ENCODE data around the gene NGRN.
A peak's percentile ranks its signal among the peaks of the same experiment; 100 is the strongest.

The NGRN gene

DNA sequence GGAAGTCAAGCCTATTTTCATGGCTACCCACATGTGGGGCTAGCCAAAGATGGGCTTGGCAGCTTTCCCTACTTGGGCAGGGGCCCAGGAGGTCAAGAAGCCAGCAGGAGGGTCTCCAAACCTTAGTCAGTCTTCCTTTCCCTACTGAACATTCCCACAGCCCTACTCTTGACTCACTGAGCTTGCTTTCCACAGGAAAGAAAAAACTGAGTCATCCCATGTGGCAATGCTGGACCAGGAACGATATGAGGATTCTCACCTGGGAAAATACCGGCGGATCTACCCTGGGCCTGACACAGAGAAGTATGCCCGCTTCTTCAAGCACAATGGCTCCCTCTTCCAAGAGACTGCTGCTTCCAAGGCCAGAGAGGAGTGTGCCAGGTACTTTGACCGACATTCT, 3.7 kb upstream of the NGRN start:
- Histone ChIP-seq H3K9me3 (ENCODE audit: insufficient read depth, low read depth, low read length) (no peaks in the 10 kb centered on the region), H3K4me3 (ENCODE audit: low read depth, low read length) (no peak overlapping the region), H2BK12ac (ENCODE audit: low read length) (no peak overlapping the region), H2BK5ac (ENCODE audit: low read depth, low read length, poor library complexity) (no peak overlapping the region), H3K9ac (ENCODE audit: low read length) (no peak overlapping the region), H3K14ac (ENCODE audit: low read length) (no peak overlapping the region), H3K27ac (ENCODE audit: low read depth, low read length) (no peak overlapping the region), H3K79me2 (ENCODE audit: control insufficient read depth, insufficient read depth, low read length, poor library complexity) (peaks cover 11% of the 10 kb centered on the region), H3K23ac (ENCODE audit: low read length) (no peak overlapping the region), H2BK120ac (ENCODE audit: insufficient read depth, low read length, poor library complexity) (no peak overlapping the region), H2AK5ac (ENCODE audit: low read length) (no peak overlapping the region), H3K4me2 (ENCODE audit: low read length) (no peak overlapping the region), H3K18ac (ENCODE audit: low read length) (no peak overlapping the region), H2AFZ (ENCODE audit: insufficient read depth, low read length, poor library complexity) (no peak overlapping the region), H3K4me1 (ENCODE audit: control insufficient read depth in 1 of 2, insufficient read depth in 2 of 2, low read length in 2 of 2) (peaks cover 4 to 8% of the 10 kb centered on the region in 2 experiments), H4K91ac (ENCODE audit: low read depth, low read length) (no peak overlapping the region), H3K4ac (ENCODE audit: low read depth, low read length) (no peak overlapping the region), H3K79me1 (ENCODE audit: low read length) (peaks cover 11% of the 10 kb centered on the region), H4K12ac (ENCODE audit: low read depth, low read length) (no peak overlapping the region), H3K27me3 (ENCODE audit: insufficient read depth, low read length) (no peaks in the 10 kb centered on the region), H4K8ac (ENCODE audit: low read depth, low read length) (no peak overlapping the region), H3K36me3 (ENCODE audit: control insufficient read depth in 1 of 2, insufficient read depth in 2 of 2, low read length in 2 of 2) (no peaks in the 10 kb centered on the region)
- peak; percentile 52 to 59 for DNase-seq
- WGBS (ENCODE audit: extremely low coverage, insufficient coverage, insufficient read length): no CpG with 5 or more reads among the region's 5 CpGs

- H2BK120ac ChIP-seq (ENCODE audit: insufficient read depth, low read length, poor library complexity): no peak overlapping the region
- H3K4me1 ChIP-seq (ENCODE audit: control insufficient read depth in 1 of 2, insufficient read depth in 2 of 2, low read length in 2 of 2): peaks cover 7 to 12% of the 10 kb centered on the region in 2 experiments
- peaks cover 0 to 2% of the 10 kb centered on the region in 2 experiments for H3K36me3 ChIP-seq (ENCODE audit: control insufficient read depth in 1 of 2, insufficient read depth in 2 of 2, low read length in 2 of 2)
- H3K27me3 ChIP-seq (ENCODE audit: insufficient read depth, low read length): no peaks in the 10 kb centered on the region
- H3K79me1 ChIP-seq (ENCODE audit: low read length): peaks cover 11% of the 10 kb centered on the region
- no peak overlapping the region for H4K91ac ChIP-seq (ENCODE audit: low read depth, low read length)
- no peak overlapping the region for H2AFZ ChIP-seq (ENCODE audit: insufficient read depth, low read length, poor library complexity)
- no CpG with 5 or more reads among the region's 5 CpGs for WGBS (ENCODE audit: extremely low coverage, insufficient coverage, insufficient read length)
- DNase-seq: no peak
- H3K27ac ChIP-seq (ENCODE audit: low read depth, low read length): no peak overlapping the region
- no peak overlapping the region for H3K4me2 ChIP-seq (ENCODE audit: low read length)
- H2AK5ac ChIP-seq (ENCODE audit: low read length): no peak overlapping the region
- H3K4ac ChIP-seq (ENCODE audit: low read depth, low read length): no peak overlapping the region
- no peak overlapping the region for H3K14ac ChIP-seq (ENCODE audit: low read length)
- H3K4me3 ChIP-seq (ENCODE audit: low read depth, low read length): no peak overlapping the region
- peaks cover 15% of the 10 kb centered on the region for H3K79me2 ChIP-seq (ENCODE audit: control insufficient read depth, insufficient read depth, low read length, poor library complexity)
- H3K9ac ChIP-seq (ENCODE audit: low read length): no peak overlapping the region
- H3K9me3 ChIP-seq (ENCODE audit: insufficient read depth, low read depth, low read length): no peaks in the 10 kb centered on the region
- no peak overlapping the region for H4K8ac ChIP-seq (ENCODE audit: low read depth, low read length)
- no peak overlapping the region for H3K18ac ChIP-seq (ENCODE audit: low read length)
- no peak overlapping the region for H2BK5ac ChIP-seq (ENCODE audit: low read depth, low read length, poor library complexity)
- H4K12ac ChIP-seq (ENCODE audit: low read depth, low read length): no peak overlapping the region
- no peak overlapping the region for H2BK12ac ChIP-seq (ENCODE audit: low read length)
- H3K23ac ChIP-seq (ENCODE audit: low read length): no peak overlapping the region
Measured at GRCh38 chr15:90262426-90262825, 3.0 kb upstream of the NGRN start.

DNA sequence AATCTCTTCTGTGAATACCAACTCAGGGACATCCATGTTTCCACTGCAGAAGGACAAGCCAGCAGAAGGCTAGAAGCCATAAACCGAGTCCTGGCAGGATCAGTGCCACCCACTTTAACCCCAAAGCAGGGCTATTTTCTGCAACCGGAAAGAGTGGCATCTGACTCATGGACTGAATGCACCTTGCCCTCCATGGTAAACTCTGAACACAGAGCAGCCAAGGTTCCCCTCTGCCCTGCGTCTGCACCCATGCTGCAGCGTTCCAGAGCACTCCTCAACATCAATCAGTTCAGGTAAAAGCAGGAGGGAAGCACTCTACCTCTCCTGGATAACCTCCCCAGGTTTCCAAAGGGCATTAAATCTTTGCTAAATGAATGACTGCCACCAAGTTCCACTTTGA, 801 bp upstream of the NGRN start:
- Histone ChIP-seq H2BK12ac (ENCODE audit: low read length) (no peak overlapping the region), H3K9me3 (ENCODE audit: insufficient read depth, low read depth, low read length) (no peaks in the 10 kb centered on the region), H3K79me1 (ENCODE audit: low read length) (peaks cover 11% of the 10 kb centered on the region), H3K18ac (ENCODE audit: low read length) (no peak overlapping the region), H2BK120ac (ENCODE audit: insufficient read depth, low read length, poor library complexity) (no peak overlapping the region), H3K4me1 (ENCODE audit: control insufficient read depth in 1 of 2, insufficient read depth in 2 of 2, low read length in 2 of 2) (peaks cover 7 to 12% of the 10 kb centered on the region in 2 experiments), H3K27me3 (ENCODE audit: insufficient read depth, low read length) (no peaks in the 10 kb centered on the region), H2AFZ (ENCODE audit: insufficient read depth, low read length, poor library complexity) (no peak overlapping the region), H4K12ac (ENCODE audit: low read depth, low read length) (no peak overlapping the region), H4K91ac (ENCODE audit: low read depth, low read length) (peak overlapping the region; percentile 0), H3K79me2 (ENCODE audit: control insufficient read depth, insufficient read depth, low read length, poor library complexity) (peaks cover 15% of the 10 kb centered on the region), H3K4me2 (ENCODE audit: low read length) (peak overlapping the region; percentile 55), H3K14ac (ENCODE audit: low read length) (peak overlapping the region; percentile 15), H3K4ac (ENCODE audit: low read depth, low read length) (no peak overlapping the region), H3K9ac (ENCODE audit: low read length) (no peak overlapping the region), H3K27ac (ENCODE audit: low read depth, low read length) (no peak overlapping the region), H4K8ac (ENCODE audit: low read depth, low read length) (peak overlapping the region; percentile 97), H2BK5ac (ENCODE audit: low read depth, low read length, poor library complexity) (no peak overlapping the region), H3K4me3 (ENCODE audit: low read depth, low read length) (no peak overlapping the region), H3K23ac (ENCODE audit: low read length) (no peak overlapping the region), H3K36me3 (ENCODE audit: control insufficient read depth in 1 of 2, insufficient read depth in 2 of 2, low read length in 2 of 2) (peaks cover 1 to 2% of the 10 kb centered on the region in 2 experiments), H2AK5ac (ENCODE audit: low read length) (peak overlapping the region; percentile 13)
- no peak for DNase-seq
- no CpG with 5 or more reads among the region's 4 CpGs for WGBS (ENCODE audit: extremely low coverage, insufficient coverage, insufficient read length)

DNA sequence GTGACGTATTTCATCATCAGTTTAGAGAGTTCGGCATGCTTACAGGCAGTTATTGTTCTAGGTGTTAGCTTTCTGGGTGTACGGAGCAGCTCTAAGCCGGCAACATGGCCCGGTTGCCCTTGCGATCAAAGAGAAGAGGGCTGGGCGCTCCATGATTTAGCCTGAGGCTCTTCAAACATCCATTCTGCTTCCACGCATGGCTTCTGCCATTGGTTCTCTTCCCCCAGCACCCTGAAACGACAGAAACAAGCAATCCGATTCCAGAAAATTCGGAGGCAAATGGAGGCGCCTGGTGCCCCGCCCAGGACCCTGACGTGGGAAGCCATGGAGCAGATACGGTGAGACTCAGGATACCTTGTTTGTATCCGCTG, 574 bp downstream of the NGRN start:
- Histone ChIP-seq H2BK12ac (ENCODE audit: low read length) (no peak overlapping the region), H3K4me3 (ENCODE audit: low read depth, low read length) (peak overlapping the region; percentile 73), H3K9me3 (ENCODE audit: insufficient read depth, low read depth, low read length) (no peaks in the 10 kb centered on the region), H3K23ac (ENCODE audit: low read length) (no peak overlapping the region), H3K18ac (ENCODE audit: low read length) (peak overlapping the region; percentile 86), H3K36me3 (ENCODE audit: control insufficient read depth in 1 of 2, insufficient read depth in 2 of 2, low read length in 2 of 2) (peaks cover 5 to 13% of the 10 kb centered on the region in 2 experiments), H3K79me1 (ENCODE audit: low read length) (peaks cover 11% of the 10 kb centered on the region), H3K27ac (ENCODE audit: low read depth, low read length) (peak overlapping the region; percentile 90), H3K79me2 (ENCODE audit: control insufficient read depth, insufficient read depth, low read length, poor library complexity) (peaks cover 15% of the 10 kb centered on the region), H4K91ac (ENCODE audit: low read depth, low read length) (peak overlapping the region; percentile 85), H4K12ac (ENCODE audit: low read depth, low read length) (peak overlapping the region; percentile 92), H2BK5ac (ENCODE audit: low read depth, low read length, poor library complexity) (peak overlapping the region; percentile 90), H2BK120ac (ENCODE audit: insufficient read depth, low read length, poor library complexity) (peak overlapping the region; percentile 74), H2AFZ (ENCODE audit: insufficient read depth, low read length, poor library complexity) (peak overlapping the region; percentile 56), H3K4me2 (ENCODE audit: low read length) (peak overlapping the region; percentile 55), H3K4me1 (ENCODE audit: control insufficient read depth in 1 of 2, insufficient read depth in 2 of 2, low read length in 2 of 2) (peaks cover 7 to 12% of the 10 kb centered on the region in 2 experiments), H4K8ac (ENCODE audit: low read depth, low read length) (peak overlapping the region; percentile 98), H3K14ac (ENCODE audit: low read length) (peak overlapping the region; percentile 81), H3K4ac (ENCODE audit: low read depth, low read length) (peak overlapping the region; percentile 94), H3K9ac (ENCODE audit: low read length) (peak overlapping the region; percentile 96), H2AK5ac (ENCODE audit: low read length) (peak overlapping the region; percentile 84), H3K27me3 (ENCODE audit: insufficient read depth, low read length) (no peaks in the 10 kb centered on the region)
- DNase-seq: peak; percentile 14 to 53
- WGBS (ENCODE audit: extremely low coverage, insufficient coverage, insufficient read length): no CpG with 5 or more reads among the region's 16 CpGs

Data from trophoblast cell (in vitro differentiated cells and primary cell).